Measurements from ENCODE around the gene LPP.

DNA sequence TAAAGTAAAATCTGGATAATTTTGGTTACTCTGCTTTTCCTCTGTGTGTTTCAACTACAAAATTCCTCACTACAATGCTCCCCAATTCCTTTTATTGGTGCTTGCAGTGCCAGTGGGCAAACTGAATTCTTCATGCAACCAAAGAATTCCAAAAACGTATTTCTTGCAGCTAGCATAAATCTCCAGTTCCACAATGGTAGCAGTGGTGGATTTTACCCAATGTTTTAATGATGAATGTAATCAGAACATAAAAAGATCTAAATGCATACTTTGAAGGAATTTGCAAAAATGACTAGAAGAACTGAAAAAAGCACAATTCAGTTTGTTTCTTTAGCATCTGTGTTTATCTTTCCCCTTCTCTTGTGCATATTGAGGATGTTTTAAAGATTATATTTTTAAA, 658.2 kb downstream of the LPP start:
- TF ChIP-seq CTCF (IDR thresholded peaks at IDR 0.05) (no peak), POLR2A (IDR thresholded peaks at IDR 0.05) (no peak)

Measured in Peyer's patch (tissue), 4 donors.